ENCODE measurements around the gene WASHC1. TPM values are rescaled to one million over a fixed set of nuclear protein-coding genes. Genes with fewer than 3 reads are reported as not detected.
A peak's percentile ranks its signal among the peaks of the same experiment; 100 is the strongest.
"Not testable (repeated sequence)": the region's sequence is repeated elsewhere in the genome, so short reads cannot be mapped to it uniquely, and the experiment has no call there.

The WASHC1 gene
- polyA plus RNA-seq (2013) = 6.5 and 6.7 TPM in 2 replicates

GRCh38 chr9:29356-29755 lies at the start of gene WASHC1:
Gene WASHC1, minus strand, starts transcription at chr9:29456. Its CDS starts 4,457 bp downstream, at chr9:24999.
- H2BK5ac ChIP-seq (ENCODE audit: low read depth, low read length, poor library complexity); H3K18ac ChIP-seq (ENCODE audit: low read length); H4K8ac ChIP-seq (ENCODE audit: low read depth, low read length); H3K9me3 ChIP-seq (ENCODE audit: insufficient read depth, low read depth, low read length); H3K36me3 ChIP-seq (ENCODE audit: control insufficient read depth in 1 of 2, insufficient read depth in 2 of 2, low read length in 2 of 2); H2AK5ac ChIP-seq (ENCODE audit: low read length); H4K12ac ChIP-seq (ENCODE audit: low read depth, low read length); H3K79me1 ChIP-seq (ENCODE audit: low read length); H3K4ac ChIP-seq (ENCODE audit: low read depth, low read length); H3K9ac ChIP-seq (ENCODE audit: low read length); H3K27me3 ChIP-seq (ENCODE audit: insufficient read depth, low read length); H2AFZ ChIP-seq (ENCODE audit: insufficient read depth, low read length, poor library complexity); H3K4me1 ChIP-seq (ENCODE audit: control insufficient read depth in 1 of 2, insufficient read depth in 2 of 2, low read length in 2 of 2); DNase-seq; H3K14ac ChIP-seq (ENCODE audit: low read length); H3K27ac ChIP-seq (ENCODE audit: low read depth, low read length); H3K79me2 ChIP-seq (ENCODE audit: control insufficient read depth, insufficient read depth, low read length, poor library complexity); H2BK12ac ChIP-seq (ENCODE audit: low read length); H4K91ac ChIP-seq (ENCODE audit: low read depth, low read length); H3K23ac ChIP-seq (ENCODE audit: low read length); H2BK120ac ChIP-seq (ENCODE audit: insufficient read depth, low read length, poor library complexity): not testable (repeated sequence)
- H3K4me3 ChIP-seq (ENCODE audit: low read depth, low read length) = peak within 1 kb of the TSS; percentile 68
- H3K4me2 ChIP-seq (ENCODE audit: low read length) = peak within 1 kb of the TSS; percentile 48
- WGBS (ENCODE audit: extremely low coverage, insufficient coverage, insufficient read length) = no CpG with 5 or more reads among the region's 20 CpGs

- not testable (repeated sequence) for H3K27ac ChIP-seq (ENCODE audit: low read depth, low read length); H3K4me3 ChIP-seq (ENCODE audit: low read depth, low read length); H3K4me2 ChIP-seq (ENCODE audit: low read length); H4K12ac ChIP-seq (ENCODE audit: low read depth, low read length); H3K9ac ChIP-seq (ENCODE audit: low read length); H3K27me3 ChIP-seq (ENCODE audit: insufficient read depth, low read length); H3K18ac ChIP-seq (ENCODE audit: low read length); H3K79me2 ChIP-seq (ENCODE audit: control insufficient read depth, insufficient read depth, low read length, poor library complexity); H3K36me3 ChIP-seq (ENCODE audit: control insufficient read depth in 1 of 2, insufficient read depth in 2 of 2, low read length in 2 of 2); H2BK5ac ChIP-seq (ENCODE audit: low read depth, low read length, poor library complexity); H3K4ac ChIP-seq (ENCODE audit: low read depth, low read length); H4K91ac ChIP-seq (ENCODE audit: low read depth, low read length); H4K8ac ChIP-seq (ENCODE audit: low read depth, low read length); H3K4me1 ChIP-seq (ENCODE audit: control insufficient read depth in 1 of 2, insufficient read depth in 2 of 2, low read length in 2 of 2); H3K9me3 ChIP-seq (ENCODE audit: insufficient read depth, low read depth, low read length); H3K79me1 ChIP-seq (ENCODE audit: low read length); H2AFZ ChIP-seq (ENCODE audit: insufficient read depth, low read length, poor library complexity); H2BK120ac ChIP-seq (ENCODE audit: insufficient read depth, low read length, poor library complexity); H3K14ac ChIP-seq (ENCODE audit: low read length); H3K23ac ChIP-seq (ENCODE audit: low read length); DNase-seq; H2AK5ac ChIP-seq (ENCODE audit: low read length); H2BK12ac ChIP-seq (ENCODE audit: low read length)
- no CpG with 5 or more reads among the region's 3 CpGs for WGBS (ENCODE audit: extremely low coverage, insufficient coverage, insufficient read length)
Observed at GRCh38 chr9:78333-78732, 49.1 kb upstream of the WASHC1 start.

- H3K18ac ChIP-seq (ENCODE audit: low read length); H3K4ac ChIP-seq (ENCODE audit: low read depth, low read length); H2AK5ac ChIP-seq (ENCODE audit: low read length); H4K8ac ChIP-seq (ENCODE audit: low read depth, low read length); H3K9ac ChIP-seq (ENCODE audit: low read length); H3K9me3 ChIP-seq (ENCODE audit: insufficient read depth, low read depth, low read length); H2AFZ ChIP-seq (ENCODE audit: insufficient read depth, low read length, poor library complexity); H3K79me1 ChIP-seq (ENCODE audit: low read length); H4K12ac ChIP-seq (ENCODE audit: low read depth, low read length); H3K4me3 ChIP-seq (ENCODE audit: low read depth, low read length); H3K4me2 ChIP-seq (ENCODE audit: low read length); DNase-seq; H3K36me3 ChIP-seq (ENCODE audit: control insufficient read depth in 1 of 2, insufficient read depth in 2 of 2, low read length in 2 of 2); H3K4me1 ChIP-seq (ENCODE audit: control insufficient read depth in 1 of 2, insufficient read depth in 2 of 2, low read length in 2 of 2); H2BK5ac ChIP-seq (ENCODE audit: low read depth, low read length, poor library complexity); H2BK120ac ChIP-seq (ENCODE audit: insufficient read depth, low read length, poor library complexity); H3K23ac ChIP-seq (ENCODE audit: low read length); H3K14ac ChIP-seq (ENCODE audit: low read length); H3K27ac ChIP-seq (ENCODE audit: low read depth, low read length); H2BK12ac ChIP-seq (ENCODE audit: low read length); H4K91ac ChIP-seq (ENCODE audit: low read depth, low read length); H3K79me2 ChIP-seq (ENCODE audit: control insufficient read depth, insufficient read depth, low read length, poor library complexity): not testable (repeated sequence)
- peaks cover 13% of the 10 kb centered on the region for H3K27me3 ChIP-seq (ENCODE audit: insufficient read depth, low read length)
- WGBS (ENCODE audit: extremely low coverage, insufficient coverage, insufficient read length) = no CpG with 5 or more reads among the region's 3 CpGs
Observed at GRCh38 chr9:76389-76788, 47.1 kb upstream of the WASHC1 start.

GRCh38 chr9:73900-74525 lies 44.8 kb upstream of the WASHC1 start:
- not testable (repeated sequence) for H3K79me1 ChIP-seq (ENCODE audit: low read length); H3K14ac ChIP-seq (ENCODE audit: low read length); H3K27ac ChIP-seq (ENCODE audit: low read depth, low read length); H3K79me2 ChIP-seq (ENCODE audit: control insufficient read depth, insufficient read depth, low read length, poor library complexity); H4K8ac ChIP-seq (ENCODE audit: low read depth, low read length); H3K4me1 ChIP-seq (ENCODE audit: control insufficient read depth in 1 of 2, insufficient read depth in 2 of 2, low read length in 2 of 2); H3K9ac ChIP-seq (ENCODE audit: low read length); H2BK5ac ChIP-seq (ENCODE audit: low read depth, low read length, poor library complexity); H3K4me3 ChIP-seq (ENCODE audit: low read depth, low read length); DNase-seq; H3K4ac ChIP-seq (ENCODE audit: low read depth, low read length); H2AFZ ChIP-seq (ENCODE audit: insufficient read depth, low read length, poor library complexity); H2BK120ac ChIP-seq (ENCODE audit: insufficient read depth, low read length, poor library complexity); H2BK12ac ChIP-seq (ENCODE audit: low read length); H4K91ac ChIP-seq (ENCODE audit: low read depth, low read length); H2AK5ac ChIP-seq (ENCODE audit: low read length); H3K9me3 ChIP-seq (ENCODE audit: insufficient read depth, low read depth, low read length); H3K36me3 ChIP-seq (ENCODE audit: control insufficient read depth in 1 of 2, insufficient read depth in 2 of 2, low read length in 2 of 2); H3K18ac ChIP-seq (ENCODE audit: low read length); H3K23ac ChIP-seq (ENCODE audit: low read length); H4K12ac ChIP-seq (ENCODE audit: low read depth, low read length)
- Histone ChIP-seq H3K27me3 (ENCODE audit: insufficient read depth, low read length) (peaks cover 13% of the 10 kb centered on the region), H3K4me2 (ENCODE audit: low read length) (peak overlapping the region; percentile 74)
- no CpG with 5 or more reads among the region's 18 CpGs for WGBS (ENCODE audit: extremely low coverage, insufficient coverage, insufficient read length)
